Central memory CD4-positive, alpha-beta T cell (primary cell): ENCODE results near the gene RADIL.

ENCODE experiments used
- DNase-seq: peaks from one replicate; pipeline ENCODE4 v3.0.0; 2022

Gene RADIL

GRCh38 chr7:4880218-4880617 is 3.3 kb downstream of the RADIL start:
- no peak for DNase-seq

GRCh38 chr7:4879396-4880081 is 4.0 kb downstream of the RADIL start:
- DNase-seq, result no peak

GRCh38 chr7:4878336-4879335 is 4.9 kb downstream of the RADIL start:
- no peak for DNase-seq

- DNase-seq, result no peak
Measured at GRCh38 chr7:4876586-4876985, 6.9 kb downstream of the RADIL start.

GRCh38 chr7:4875391-4875790 is 8.1 kb downstream of the RADIL start:
- DNase-seq, result no peak

GRCh38 chr7:4873071-4873944 is 10.2 kb downstream of the RADIL start:
- no peak for DNase-seq

GRCh38 chr7:4871930-4872675 is 11.4 kb downstream of the RADIL start:
- DNase-seq, result no peak

GRCh38 chr7:4871056-4871680 is 12.3 kb downstream of the RADIL start:
- DNase-seq, result no peak

GRCh38 chr7:4868493-4868892 is 15.0 kb downstream of the RADIL start:
- no peak for DNase-seq

GRCh38 chr7:4866528-4867496 is 16.7 kb downstream of the RADIL start:
- DNase-seq, result no peak

- no peak for DNase-seq
Measured at GRCh38 chr7:4862156-4862555, 21.4 kb downstream of the RADIL start.

- DNase-seq, result no peak
Measured at GRCh38 chr7:4861673-4862072, 21.8 kb downstream of the RADIL start, which contains the start of gene PAPOLB. Gene PAPOLB (minus strand): TSS chr7:4862030. CDS start chr7:4861810, 220 bp downstream.

GRCh38 chr7:4861227-4861626 is 22.3 kb downstream of the RADIL start:
- DNase-seq, result no peak

GRCh38 chr7:4857189-4857588 is 26.3 kb downstream of the RADIL start:
- no peak for DNase-seq

GRCh38 chr7:4856336-4857057 is 27.0 kb downstream of the RADIL start:
- DNase-seq, result no peak

- DNase-seq, result no peak
Measured at GRCh38 chr7:4854916-4855315, 28.6 kb downstream of the RADIL start.

GRCh38 chr7:4851459-4852422 is 31.8 kb downstream of the RADIL start:
- DNase-seq, result no peak

GRCh38 chr7:4850262-4850795 is 33.2 kb downstream of the RADIL start:
- no peak for DNase-seq
